ENCODE measurements around the gene LENG9.

The LENG9 gene

GRCh38 chr19:54439174-54439851, 24.3 kb downstream of the LENG9 start:
- peak overlapping the region in 1 of 2 donors; percentile 74 for H3K27ac Mint-ChIP-seq
- no peak overlapping the region for H3K4me3 Mint-ChIP-seq
- no peaks in the 10 kb centered on the region for H3K9me3 Mint-ChIP-seq
- H3K4me1 Mint-ChIP-seq = peaks cover 41% of the 10 kb centered on the region
- no peaks in the 10 kb centered on the region for H3K27me3 Mint-ChIP-seq
- no peak for DNase-seq
- ATAC-seq = peak; percentile 53

GRCh38 chr19:54436628-54437252, 26.8 kb downstream of the LENG9 start:
- no peaks in the 10 kb centered on the region for H3K9me3 Mint-ChIP-seq
- H3K4me3 Mint-ChIP-seq = no peak overlapping the region
- DNase-seq = no peak
- no peak overlapping the region for H3K27ac Mint-ChIP-seq
- ATAC-seq = no peak
- H3K4me1 Mint-ChIP-seq = peaks cover 41% of the 10 kb centered on the region
- H3K27me3 Mint-ChIP-seq = no peaks in the 10 kb centered on the region

GRCh38 chr19:54436031-54436523, 27.5 kb downstream of the LENG9 start:
- ATAC-seq (no peak), DNase-seq (no peak)
- Mint-ChIP-seq H3K4me3 (no peak overlapping the region), H3K27ac (no peak overlapping the region), H3K9me3 (no peaks in the 10 kb centered on the region), H3K4me1 (peaks cover 47% of the 10 kb centered on the region), H3K27me3 (no peaks in the 10 kb centered on the region)

DNA sequence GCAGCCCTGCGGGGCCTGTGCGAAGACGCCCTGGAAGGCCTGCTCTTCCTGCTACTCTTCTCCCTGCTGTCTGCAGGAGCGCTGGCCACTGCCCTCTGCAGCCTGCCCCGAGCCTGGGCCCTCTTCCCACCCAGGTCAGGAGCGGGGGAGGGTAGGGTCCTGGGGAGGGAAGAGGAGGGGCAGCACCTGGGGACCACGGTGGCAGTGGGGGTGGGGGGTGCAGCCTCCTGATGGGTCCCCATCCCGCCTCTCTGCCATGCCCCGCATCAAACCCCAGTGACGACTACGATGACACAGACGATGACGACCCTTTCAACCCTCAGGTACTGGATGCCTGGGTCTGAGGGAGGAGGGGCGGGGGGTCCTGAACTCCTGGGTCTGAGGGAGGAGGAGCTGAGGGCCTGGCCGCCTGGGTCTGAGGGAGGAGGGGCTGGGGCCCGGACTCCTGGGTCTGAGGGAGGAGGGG, 28.0 kb downstream of the LENG9 start:
- ATAC-seq (peak; percentile 13), DNase-seq (no peak)
- peaks cover 51% of the 10 kb centered on the region for H3K4me1 Mint-ChIP-seq
- no peak overlapping the region for H3K27ac Mint-ChIP-seq
- no peaks in the 10 kb centered on the region for H3K9me3 Mint-ChIP-seq
- no peak overlapping the region for H3K4me3 Mint-ChIP-seq
- no peaks in the 10 kb centered on the region for H3K27me3 Mint-ChIP-seq

GRCh38 chr19:54434873-54435214, 28.7 kb downstream of the LENG9 start:
- Mint-ChIP-seq H3K27ac (peak overlapping the region in 1 of 2 donors; percentile 49), H3K4me1 (peaks cover 55% of the 10 kb centered on the region), H3K4me3 (peak overlapping the region in 1 of 2 donors; percentile 54), H3K27me3 (peaks cover 6% of the 10 kb centered on the region), H3K9me3 (no peaks in the 10 kb centered on the region)
- no peak for ATAC-seq
- no peak for DNase-seq

DNA sequence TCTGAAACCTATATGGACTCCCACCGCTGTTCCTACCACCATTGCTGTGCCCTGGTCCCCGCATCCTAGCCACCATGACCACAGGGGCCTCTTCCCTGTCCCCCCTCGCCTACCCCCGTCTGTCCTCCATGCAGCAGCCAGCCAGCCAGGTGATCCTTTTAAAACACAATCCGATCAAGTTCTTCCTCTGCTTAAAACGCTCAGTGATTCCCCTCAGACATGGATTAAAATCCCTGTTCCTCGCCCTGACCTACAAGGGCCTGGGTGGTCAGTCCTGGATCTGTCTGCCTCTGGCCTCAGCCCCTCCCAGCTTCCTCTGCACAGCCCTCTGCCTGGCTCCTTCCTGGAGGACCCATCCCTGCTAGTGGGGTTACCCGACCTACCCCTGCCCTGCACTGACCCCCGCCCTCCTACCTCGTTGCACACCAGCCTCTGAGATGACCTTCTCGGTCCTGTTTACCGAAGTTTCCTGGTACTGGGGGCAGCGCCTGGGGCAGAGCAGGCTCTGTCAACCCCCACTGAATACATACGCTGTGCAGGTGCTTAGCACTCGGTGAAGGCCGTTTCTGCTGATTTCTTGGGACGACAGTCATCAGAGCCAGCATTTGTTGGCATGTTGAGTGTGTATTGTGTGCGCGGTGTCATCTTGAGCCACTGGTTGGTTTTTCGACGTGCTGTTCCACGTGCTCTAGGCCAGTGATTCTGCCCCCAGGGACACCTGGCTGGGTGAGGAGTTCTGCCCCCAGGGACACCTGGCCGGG, 29.3 kb downstream of the LENG9 start:
- DNase-seq (no peak), ATAC-seq (no peak)
- H3K4me1 Mint-ChIP-seq = peaks cover 52% of the 10 kb centered on the region
- H3K27ac Mint-ChIP-seq = peak overlapping the region; percentile 41 to 49
- no peaks in the 10 kb centered on the region for H3K9me3 Mint-ChIP-seq
- peak overlapping the region in 1 of 2 donors; percentile 54 for H3K4me3 Mint-ChIP-seq
- peaks cover 11% of the 10 kb centered on the region for H3K27me3 Mint-ChIP-seq

DNA sequence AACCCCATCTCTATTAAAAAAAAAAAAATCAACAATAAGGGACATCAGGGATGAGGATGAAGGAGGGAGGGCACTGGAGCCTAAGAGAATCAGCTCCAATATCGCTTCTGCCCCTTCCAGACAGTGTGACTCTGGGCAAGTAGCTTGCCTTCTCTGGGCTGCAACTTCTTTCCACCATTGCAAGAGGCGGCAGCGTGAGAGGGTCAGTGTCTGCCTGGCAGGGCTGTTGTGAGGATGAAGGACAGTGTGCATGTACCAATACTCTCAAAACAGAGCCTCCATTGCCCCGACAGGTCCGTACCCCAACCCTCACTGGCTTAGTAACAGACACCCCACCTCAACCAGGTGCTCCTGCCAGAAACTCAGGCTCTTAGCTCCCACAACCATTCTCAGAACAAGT, 29.9 kb downstream of the LENG9 start:
- Mint-ChIP-seq H3K9me3 (no peaks in the 10 kb centered on the region), H3K4me3 (no peak overlapping the region), H3K27me3 (peaks cover 17% of the 10 kb centered on the region), H3K4me1 (peaks cover 51% of the 10 kb centered on the region), H3K27ac (peak overlapping the region in 1 of 2 donors; percentile 41)
- DNase-seq (no peak), ATAC-seq (no peak)

DNA sequence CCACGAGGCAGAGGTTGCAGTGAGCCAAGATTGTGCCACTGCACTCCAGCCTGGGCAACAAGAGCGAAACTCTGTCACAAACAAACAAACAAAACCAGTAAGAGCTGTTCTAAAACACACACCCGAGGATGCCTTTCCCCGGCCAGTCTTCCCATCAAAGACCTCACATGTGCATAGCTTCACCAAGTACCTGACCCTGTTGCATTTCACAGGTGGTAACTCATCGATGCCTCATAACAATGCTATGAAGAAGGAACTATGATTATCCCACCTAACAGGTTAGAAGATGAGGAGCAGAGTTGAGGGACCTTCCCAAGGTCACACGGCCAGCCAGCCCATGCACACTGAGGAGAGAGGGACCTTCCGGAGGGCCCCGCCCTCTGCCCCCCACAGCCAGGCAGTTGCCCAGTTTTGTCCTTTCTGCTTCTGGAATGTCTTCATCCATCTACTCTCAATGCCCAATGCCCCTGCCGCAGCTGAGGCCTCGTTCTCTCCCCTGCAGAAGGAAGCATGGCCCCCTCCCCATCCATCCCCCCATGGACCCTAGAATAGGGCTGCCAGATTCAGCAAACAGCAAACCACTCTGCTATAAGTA, 31.3 kb downstream of the LENG9 start:
- no peak for DNase-seq
- Mint-ChIP-seq H3K4me1 (peaks cover 45% of the 10 kb centered on the region), H3K4me3 (no peak overlapping the region), H3K27ac (no peak overlapping the region), H3K9me3 (no peaks in the 10 kb centered on the region), H3K27me3 (peaks cover 31% of the 10 kb centered on the region)
- ATAC-seq = no peak

DNA sequence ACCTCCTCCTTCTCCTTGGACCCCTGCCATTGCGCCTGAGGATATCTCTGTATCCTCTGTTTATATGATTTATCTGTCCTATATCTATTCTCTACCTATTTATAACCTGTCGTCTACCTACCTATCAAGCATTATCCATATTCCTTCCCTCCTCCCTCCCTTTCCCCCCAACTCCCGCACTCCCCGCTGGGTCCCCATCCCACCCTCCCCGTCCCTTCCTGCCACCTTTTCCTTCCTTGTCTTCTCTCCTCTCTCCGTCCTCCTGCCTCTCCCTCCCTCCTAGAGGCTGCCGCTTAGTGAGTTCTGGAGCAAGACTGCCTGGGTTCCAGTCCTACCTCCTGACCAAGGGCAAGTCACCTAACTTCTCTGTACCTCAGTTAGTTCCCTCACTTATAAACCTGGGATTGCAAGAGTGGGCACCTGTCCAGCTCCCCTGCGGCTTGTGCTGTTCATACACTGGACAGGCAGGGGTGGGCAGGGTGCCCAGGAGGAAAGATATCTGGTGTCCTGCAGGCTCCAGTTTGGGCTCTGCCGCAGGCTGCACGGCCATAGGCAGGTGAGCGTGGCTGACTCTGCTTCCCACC, 32.2 kb downstream of the LENG9 start:
- H3K9me3 Mint-ChIP-seq = no peaks in the 10 kb centered on the region
- peak overlapping the region in 1 of 2 donors; percentile 82 for H3K27ac Mint-ChIP-seq
- DNase-seq (no peak), ATAC-seq (no peak)
- peak overlapping the region; percentile 65 to 80 for H3K4me3 Mint-ChIP-seq
- H3K27me3 Mint-ChIP-seq = peaks cover 38% of the 10 kb centered on the region
- peaks cover 43% of the 10 kb centered on the region for H3K4me1 Mint-ChIP-seq

DNA sequence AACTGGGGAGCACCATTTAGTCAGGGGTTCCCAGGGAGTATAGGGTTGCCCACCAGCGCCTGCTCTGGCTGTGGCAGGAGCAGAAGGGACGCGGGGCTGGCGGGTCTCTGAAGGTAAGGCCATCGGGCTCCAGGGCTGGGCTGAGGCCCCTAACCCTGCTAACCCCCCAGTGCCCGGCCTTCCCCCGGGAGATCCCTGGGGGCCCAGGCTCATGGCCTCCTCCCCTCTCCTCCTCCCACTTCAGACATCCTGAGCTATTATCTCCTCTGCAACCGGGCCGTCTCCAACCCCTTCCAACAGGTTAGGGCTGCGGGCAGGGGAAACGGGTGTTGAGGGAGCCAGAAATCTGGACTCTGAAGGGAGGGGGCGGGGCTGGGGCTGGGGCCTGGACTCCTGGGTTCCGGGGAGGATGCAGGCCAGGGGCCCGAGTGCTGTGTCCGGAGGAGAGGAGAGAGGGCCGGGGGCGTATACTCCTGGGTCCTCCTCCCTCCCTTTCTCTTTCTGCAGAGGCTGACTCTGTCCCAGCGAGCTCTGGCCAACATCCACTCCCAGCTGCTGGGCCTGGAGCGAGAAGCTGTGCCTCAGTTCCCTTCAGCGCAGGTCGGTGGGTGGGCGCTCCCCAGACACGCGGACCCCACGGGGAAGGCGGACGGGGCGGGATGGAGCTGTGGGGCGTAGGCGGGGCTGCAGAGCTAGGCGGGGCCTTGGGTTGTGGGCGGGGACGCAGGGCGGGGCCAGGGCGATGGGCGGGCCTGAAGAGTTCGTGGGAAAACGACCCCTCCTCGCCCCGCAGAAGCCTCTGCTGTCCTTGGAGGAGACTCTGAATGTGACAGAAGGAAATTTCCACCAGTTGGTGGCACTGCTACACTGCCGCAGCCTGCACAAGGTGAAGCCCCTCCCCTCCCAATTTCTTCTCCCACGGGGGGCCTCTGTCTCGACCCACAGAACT, 33.0 kb downstream of the LENG9 start:
- ATAC-seq (peak; percentile 68), DNase-seq (no peak)
- Mint-ChIP-seq H3K4me3 (peak overlapping the region; percentile 65 to 80), H3K27ac (peak overlapping the region in 1 of 2 donors; percentile 82), H3K27me3 (peaks cover 46% of the 10 kb centered on the region), H3K4me1 (peaks cover 40% of the 10 kb centered on the region), H3K9me3 (no peaks in the 10 kb centered on the region)

- Mint-ChIP-seq H3K27me3 (peaks cover 55% of the 10 kb centered on the region), H3K4me3 (peak overlapping the region in 1 of 2 donors; percentile 44), H3K9me3 (no peaks in the 10 kb centered on the region), H3K4me1 (peaks cover 34% of the 10 kb centered on the region), H3K27ac (peak overlapping the region in 1 of 2 donors; percentile 55)
- DNase-seq = no peak
- peak; percentile 24 for ATAC-seq
These were observed 33.9 kb downstream of the LENG9 start for GRCh38 chr19:54429545-54430227.

DNA sequence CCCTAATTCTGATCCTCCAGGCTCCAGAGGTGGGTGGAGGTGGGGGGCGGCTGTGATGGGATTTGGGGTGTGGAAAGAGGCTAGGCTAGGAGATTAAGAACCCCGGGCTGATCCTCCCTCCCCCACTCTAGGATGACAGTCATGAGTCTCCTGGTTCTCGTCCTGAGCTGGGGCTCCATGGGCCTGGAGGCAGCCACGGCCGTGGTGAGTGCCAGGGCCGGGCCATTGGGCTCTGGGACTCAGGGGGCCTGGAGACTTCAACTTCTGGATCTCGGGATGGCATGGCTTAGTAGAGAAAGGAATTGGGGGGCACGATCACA, 34.4 kb downstream of the LENG9 start:
- H3K4me3 Mint-ChIP-seq = no peak overlapping the region
- peaks cover 29% of the 10 kb centered on the region for H3K4me1 Mint-ChIP-seq
- DNase-seq = no peak
- no peaks in the 10 kb centered on the region for H3K9me3 Mint-ChIP-seq
- H3K27me3 Mint-ChIP-seq = peaks cover 60% of the 10 kb centered on the region
- ATAC-seq = no peak
- peak overlapping the region; percentile 46 to 55 for H3K27ac Mint-ChIP-seq

DNA sequence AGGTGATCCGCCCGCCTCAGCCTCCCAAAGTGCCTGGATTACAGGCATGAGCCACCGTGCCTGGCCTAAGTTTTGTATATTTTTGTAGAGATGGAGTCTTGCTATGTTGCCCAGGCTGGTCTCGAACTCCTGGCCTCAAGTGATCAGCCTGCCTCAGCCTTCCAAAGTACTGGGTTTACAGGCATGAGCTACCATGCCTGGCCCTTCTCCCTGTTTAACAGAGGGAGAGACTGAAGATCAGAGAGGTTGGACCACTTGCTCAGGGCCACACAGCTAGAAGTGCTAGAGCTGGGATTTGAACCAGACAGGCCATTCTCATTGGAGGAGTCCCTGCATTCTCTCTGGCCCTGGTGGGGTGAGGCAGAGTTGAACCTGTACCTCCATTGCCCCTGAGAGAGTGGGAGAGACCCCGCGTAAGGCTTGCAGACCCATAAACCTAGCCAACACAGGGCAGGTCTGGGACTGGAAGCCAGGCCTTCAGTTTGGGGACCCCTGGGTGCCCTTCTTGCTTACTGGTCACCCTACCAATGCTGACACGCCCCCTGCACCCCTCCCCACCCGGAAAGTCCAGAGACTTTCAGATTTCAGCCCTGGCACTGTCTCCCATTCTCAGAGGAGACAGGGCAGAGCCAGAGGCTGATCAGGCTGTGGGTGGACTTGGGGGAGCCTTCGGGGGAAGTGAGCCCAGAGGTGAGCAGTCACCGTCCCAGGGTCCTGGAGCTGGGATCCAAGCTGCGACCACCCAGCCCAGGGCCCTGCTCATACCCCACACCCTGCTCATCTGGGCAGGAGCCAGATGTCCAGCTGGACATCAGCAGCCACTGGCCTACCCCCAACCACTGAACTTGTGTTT, 35.0 kb downstream of the LENG9 start:
- H3K4me3 Mint-ChIP-seq = no peak overlapping the region
- no peaks in the 10 kb centered on the region for H3K9me3 Mint-ChIP-seq
- ATAC-seq = no peak
- H3K4me1 Mint-ChIP-seq = peaks cover 25% of the 10 kb centered on the region
- no peak overlapping the region for H3K27ac Mint-ChIP-seq
- peaks cover 66% of the 10 kb centered on the region for H3K27me3 Mint-ChIP-seq
- DNase-seq = no peak

Measured in stimulated activated naive CD8-positive, alpha-beta T cell treated with anti-CD3 and anti-CD28 coated beads, Interleukin-15, amount 100 ng/mL, for 72 hours (primary cell).